Ascending aorta (tissue), 2 donors: ENCODE measurements around the gene STX10. TPM values are rescaled to one million over a fixed set of nuclear protein-coding genes. Genes with fewer than 3 reads are reported as not detected.

Experiments used
- DNase-seq, 2 donors: peaks; one replicate each; pipeline ENCODE4 v3.0.0-alpha.2; 2019; ENCODE audit warnings: low spot score in 2 of 2
- H3K27ac ChIP-seq, 2 donors: fragments of 200-600 bp; sonication (generic); one replicate each; pipeline ENCODE4 v1.5.1; 2016 to 2017; ENCODE audit warnings: mild to moderate bottlenecking in 1 of 2
- H3K27me3 ChIP-seq: fragments of 200-600 bp; sonication (generic); one replicate; pipeline ENCODE4 v1.5.1; 2017
- H3K36me3 ChIP-seq, 2 donors: fragments of 200-600 bp; sonication (generic); one replicate each; pipeline ENCODE4 v1.5.1; 2016
- H3K4me1 ChIP-seq, 2 donors: fragments of 200-600 bp; sonication (generic); one replicate each; pipeline ENCODE4 v1.5.1; 2016 to 2017; ENCODE audit warnings: mild to moderate bottlenecking in 1 of 2
- H3K4me3 ChIP-seq, 2 donors: fragments of 200-600 bp; sonication (generic); one replicate each; pipeline ENCODE4 v1.5.1; 2016 to 2017; ENCODE audit warnings: mild to moderate bottlenecking in 1 of 2
- H3K9me3 ChIP-seq, 2 donors: fragments of 200-600 bp; sonication (generic); one replicate each; pipeline ENCODE4 v1.5.1; 2016
- intact Hi-C: fragments of 100-400 bp; cut with DNase I; formaldehyde crosslinking; loops from one replicate; pipeline ENCODE4 v1.15.1; 2023
- total RNA-seq: library from RNA; depleted of rRNA; stranded (reverse); fragments of >200 nt; gene quantifications from one replicate; pipeline ENCODE4 v1.1.0, GENCODE V29; 2016
- TF ChIP-seq, protein P1 (sequence below), 3 experiments: fragments of 200-600 bp in 2 of 3; fragments of 450-650 bp in 1 of 3; sonication (generic) in 2 of 3; IDR thresholded peaks; one replicate each; pipeline ENCODE4 v1.5.1; 2016 to 2019; ENCODE audit warnings: antibody characterized with exemption in 3 of 3, mild to moderate bottlenecking in 1 of 3, moderate library complexity in 1 of 3

Gene STX10
- total RNA-seq, 1 donor from 2014 or later, result 31.6 TPM

DNA sequence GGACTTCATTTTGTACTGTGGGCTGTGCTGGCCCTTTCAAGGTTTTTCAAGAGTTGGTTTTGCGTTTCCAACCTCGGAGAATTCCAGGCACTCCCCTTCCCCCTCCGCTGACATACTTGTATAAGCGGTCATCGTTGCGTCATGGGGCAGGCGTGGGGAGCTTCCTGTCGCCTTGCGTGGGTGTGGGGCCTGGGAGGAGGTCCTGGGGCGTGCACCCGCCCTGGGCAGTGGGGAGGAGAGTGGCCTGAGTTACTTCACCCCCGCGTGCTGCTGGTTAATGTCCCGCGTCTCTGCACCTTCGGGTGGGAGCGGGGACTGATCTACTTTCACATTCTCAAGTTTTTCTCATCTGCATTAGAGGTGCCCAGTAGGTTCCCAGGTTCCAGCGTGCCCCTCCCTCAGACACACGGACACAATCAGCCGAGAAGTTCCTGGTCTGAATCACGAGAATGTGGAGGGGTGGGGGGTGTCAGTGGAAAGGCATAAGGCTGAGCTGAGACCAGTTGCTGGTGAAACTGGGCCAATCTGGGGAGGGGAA is 4.1 kb upstream of the STX10 start:
- Histone ChIP-seq H3K36me3 (peaks cover 0 to 12% of the 10 kb centered on the region in 2 donors), H3K27ac (peak overlapping the region; percentile 99)
- intact Hi-C loops, result loop anchor here (5.0 to 10.0 kb wide), 5 partner anchors 377 to 918 kb away; partner anchors contain the start of genes HOOK2, MISP3, RFX1 and ZSWIM4

DNA sequence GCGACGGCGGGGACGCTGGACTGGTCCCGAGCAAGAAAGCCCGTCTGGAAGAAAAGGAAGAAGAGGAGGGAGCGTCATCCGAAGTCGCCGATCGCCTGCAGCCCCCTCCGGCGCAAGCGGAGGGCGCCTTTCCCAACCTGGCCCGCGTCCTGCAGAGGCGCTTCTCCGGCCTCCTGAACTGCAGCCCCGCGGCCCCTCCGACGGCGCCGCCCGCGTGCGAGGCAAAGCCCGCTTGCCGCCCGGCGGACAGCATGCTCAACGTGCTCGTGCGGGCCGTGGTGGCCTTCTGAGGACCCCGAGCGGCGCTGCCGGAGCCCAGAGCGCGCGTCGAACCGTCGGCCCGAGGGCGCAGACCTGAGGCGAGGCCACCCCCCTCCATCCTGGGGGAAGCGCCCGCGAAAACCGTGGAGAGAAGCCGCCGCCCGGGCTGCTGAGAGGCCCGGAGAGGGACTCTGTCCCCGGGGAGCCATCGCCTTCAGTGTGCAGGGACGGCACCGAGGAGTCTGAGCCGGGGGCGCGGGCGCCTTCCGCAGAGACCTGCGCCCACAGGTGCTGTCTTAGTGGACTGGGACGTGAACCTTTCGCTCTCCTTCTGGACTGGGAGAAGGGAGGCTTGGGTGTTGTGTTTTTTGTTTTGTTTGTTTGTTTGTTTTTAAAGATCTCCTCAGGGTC is 3.5 kb upstream of the STX10 start:
- no peak for DNase-seq
- Histone ChIP-seq H3K4me3 (peak overlapping the region; percentile 92 to 99), H3K36me3 (peaks cover 0 to 12% of the 10 kb centered on the region in 2 donors), H3K27me3 (no peaks in the 10 kb centered on the region), H3K4me1 (peaks cover 3 to 12% of the 10 kb centered on the region in 2 donors), H3K27ac (peak overlapping the region; percentile 99), H3K9me3 (no peaks in the 10 kb centered on the region)
- TF ChIP-seq, protein P1, sequence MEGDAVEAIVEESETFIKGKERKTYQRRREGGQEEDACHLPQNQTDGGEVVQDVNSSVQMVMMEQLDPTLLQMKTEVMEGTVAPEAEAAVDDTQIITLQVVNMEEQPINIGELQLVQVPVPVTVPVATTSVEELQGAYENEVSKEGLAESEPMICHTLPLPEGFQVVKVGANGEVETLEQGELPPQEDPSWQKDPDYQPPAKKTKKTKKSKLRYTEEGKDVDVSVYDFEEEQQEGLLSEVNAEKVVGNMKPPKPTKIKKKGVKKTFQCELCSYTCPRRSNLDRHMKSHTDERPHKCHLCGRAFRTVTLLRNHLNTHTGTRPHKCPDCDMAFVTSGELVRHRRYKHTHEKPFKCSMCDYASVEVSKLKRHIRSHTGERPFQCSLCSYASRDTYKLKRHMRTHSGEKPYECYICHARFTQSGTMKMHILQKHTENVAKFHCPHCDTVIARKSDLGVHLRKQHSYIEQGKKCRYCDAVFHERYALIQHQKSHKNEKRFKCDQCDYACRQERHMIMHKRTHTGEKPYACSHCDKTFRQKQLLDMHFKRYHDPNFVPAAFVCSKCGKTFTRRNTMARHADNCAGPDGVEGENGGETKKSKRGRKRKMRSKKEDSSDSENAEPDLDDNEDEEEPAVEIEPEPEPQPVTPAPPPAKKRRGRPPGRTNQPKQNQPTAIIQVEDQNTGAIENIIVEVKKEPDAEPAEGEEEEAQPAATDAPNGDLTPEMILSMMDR (IDR thresholded peaks at IDR 0.05), result peak in 2 of 3 experiments; percentile 0 to 7
- intact Hi-C loops, result loop anchor here (2.0 to 10.0 kb wide), 6 partner anchors 363 to 919 kb away; partner anchors contain the start of genes HOOK2, JUNB, MISP3 and RFX1

More for the DNA sequence above, 4.1 kb upstream of the STX10 start:
- Histone ChIP-seq H3K27me3 (no peaks in the 10 kb centered on the region), H3K4me3 (peak overlapping the region; percentile 92 to 99), H3K4me1 (peaks cover 0 to 8% of the 10 kb centered on the region in 2 donors), H3K9me3 (no peaks in the 10 kb centered on the region)
- peak; percentile 91 to 97 for DNase-seq
- TF ChIP-seq, protein P1 (IDR thresholded peaks at IDR 0.05), result no peak

DNA sequence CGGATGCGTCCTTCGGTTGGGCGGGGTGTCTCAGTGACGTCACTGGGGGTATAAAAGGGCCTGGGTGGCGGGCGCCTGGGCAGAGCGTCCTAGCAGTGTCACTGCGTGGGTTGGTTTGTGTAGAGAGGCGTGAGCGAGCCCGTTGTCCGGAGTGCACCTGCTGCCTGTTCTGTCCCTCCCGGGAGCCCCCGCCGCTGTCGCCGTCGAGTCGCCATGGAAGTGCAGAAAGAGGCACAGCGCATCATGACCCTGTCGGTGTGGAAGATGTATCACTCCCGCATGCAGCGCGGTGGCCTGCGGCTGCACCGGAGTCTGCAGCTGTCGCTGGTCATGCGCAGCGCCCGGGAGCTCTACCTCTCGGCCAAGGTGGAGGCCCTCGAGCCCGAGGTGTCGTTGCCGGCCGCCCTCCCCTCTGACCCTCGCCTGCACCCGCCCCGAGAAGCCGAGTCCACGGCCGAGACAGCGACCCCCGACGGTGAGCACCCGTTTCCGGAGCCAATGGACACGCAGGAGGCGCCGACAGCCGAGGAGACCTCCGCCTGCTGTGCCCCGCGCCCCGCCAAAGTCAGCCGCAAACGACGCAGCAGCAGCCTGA is 2.9 kb upstream of the STX10 start:
- Histone ChIP-seq H3K27ac (peak overlapping the region; percentile 99), H3K4me1 (peaks cover 5 to 15% of the 10 kb centered on the region in 2 donors), H3K27me3 (no peaks in the 10 kb centered on the region), H3K9me3 (no peaks in the 10 kb centered on the region), H3K36me3 (peaks cover 0 to 12% of the 10 kb centered on the region in 2 donors), H3K4me3 (peak overlapping the region; percentile 92 to 99)
- TF ChIP-seq, protein P1 (IDR thresholded peaks at IDR 0.05), result peak in 2 of 3 experiments; percentile 12 to 36
- intact Hi-C loops, result loop anchor here (2.0 to 10.0 kb wide), 6 partner anchors 362 to 919 kb away; partner anchors contain the start of genes HOOK2, JUNB, MISP3 and RFX1
- peak; percentile 86 to 98 for DNase-seq

DNA sequence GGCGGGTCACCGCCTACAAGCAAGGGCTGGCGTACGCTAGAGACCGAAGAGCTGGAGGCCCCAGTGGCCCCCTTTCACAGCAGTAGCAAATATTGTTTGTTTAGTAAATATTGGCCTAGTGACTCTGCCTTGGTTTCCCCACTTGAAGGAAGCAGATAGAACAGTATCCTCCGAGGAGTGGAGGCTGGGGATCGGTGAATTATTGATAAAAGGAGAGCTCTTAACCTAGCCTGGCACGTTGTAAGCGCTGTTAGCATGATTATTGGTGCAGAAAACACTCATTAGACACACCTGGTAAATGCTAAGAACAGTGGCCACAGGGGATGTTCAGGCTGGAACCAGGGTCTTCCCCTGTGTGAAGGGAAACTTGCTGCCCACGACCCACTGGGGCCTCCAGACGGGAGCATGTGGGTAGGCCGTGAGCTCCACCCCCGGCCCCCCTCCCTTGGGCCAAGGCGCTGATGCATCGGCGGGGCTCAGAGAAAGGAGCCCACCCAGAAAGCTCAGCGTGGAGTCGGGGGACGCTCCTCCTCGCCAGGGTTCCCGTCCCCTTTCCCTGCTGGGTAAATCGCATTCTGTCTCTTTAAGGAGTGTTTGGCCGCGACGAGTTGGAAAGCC is 2.3 kb upstream of the STX10 start:
- H3K4me1 ChIP-seq, result peaks cover 5 to 15% of the 10 kb centered on the region in 2 donors
- intact Hi-C loops, result loop anchor here (2.0 to 10.0 kb wide), 6 partner anchors 362 to 920 kb away; partner anchors contain the start of genes HOOK2, JUNB, MISP3 and RFX1

More for the DNA sequence above, 2.3 kb upstream of the STX10 start:
- H3K27me3 ChIP-seq, result no peaks in the 10 kb centered on the region
- no peak for DNase-seq
- H3K27ac ChIP-seq, result peak overlapping the region; percentile 99
- no peaks in the 10 kb centered on the region for H3K9me3 ChIP-seq
- TF ChIP-seq, protein P1 (IDR thresholded peaks at IDR 0.05), result no peak
- peaks cover 0 to 12% of the 10 kb centered on the region in 2 donors for H3K36me3 ChIP-seq
- peak overlapping the region; percentile 92 to 99 for H3K4me3 ChIP-seq
